HCT116 (cell line): Measurements from ENCODE around the gene THOC2. TPM values are rescaled to one million over a fixed set of nuclear protein-coding genes. Genes with fewer than 3 reads are reported as not detected.

Experiments used
- ATAC-seq: fragments of 200-7000 bp; cut with Tn5 transposase; 2 replicates; pipeline ENCODE4 v1.9.1; 2020; ENCODE audit warnings: mild to moderate bottlenecking, moderate library complexity
- BruUV-seq: library from RNA; stranded (reverse); fragments of 400-500 nt; replicated peaks from 2 replicates; lab custom pipeline; 2021; lab: Mats Ljungman, UMichigan
- CTCF ChIA-PET: fragments of 300-600 bp; sonication (Branson Sonifier 250); formaldehyde crosslinking; loops from one replicate; lab custom pipeline; 2021; ENCODE audit warnings: antibody characterized with exemption; lab: Charles Lee
- POLR2A ChIA-PET: fragments of 300-600, 350-600 bp; sonication (Branson Sonifier 250); formaldehyde crosslinking; loops from one replicate; lab custom pipeline; 2021; ENCODE audit warnings: antibody characterized with exemption; lab: Charles Lee
- RAD21 ChIA-PET, 2 experiments: fragments of 300-600 bp; sonication (Branson Sonifier 250); formaldehyde crosslinking; loops; one replicate each; lab custom pipeline; 2023; ENCODE audit warnings: low total read pairs in 2 of 2; ENCODE audit not compliant: uncharacterized antibody in 2 of 2, unreplicated experiment in 2 of 2, low non-redundant PET in 1 of 2; lab: Charles Lee
- DNase-seq: peaks from one replicate; pipeline ENCODE4 v3.0.0-alpha.2; 2010; ENCODE audit warnings: low read depth, low spot score
- H2AFZ ChIP-seq: fragments of 200-600 bp; shearing (Covaris generic), sonication (generic); 2 replicates; pipeline ENCODE4 v1.6.1; 2017; ENCODE audit warnings: low read depth, mixed run types, mixed read lengths, antibody characterized with exemption, low read length; ENCODE audit not compliant: poor library complexity, severe bottlenecking
- H3K27ac ChIP-seq: 2 replicates; pipeline ENCODE4 v1.5.1; 2012; ENCODE audit warnings: low read depth, low read length
- H3K27me3 ChIP-seq: fragments of 200-600 bp; sonication (generic); 2 replicates; pipeline ENCODE4 v1.6.1; 2016; ENCODE audit warnings: mixed run types, low read length, mixed read lengths; ENCODE audit not compliant: insufficient read depth
- H3K36me3 ChIP-seq, 2 experiments: fragments of 200-500 bp in 1 of 2; fragments of 200-600 bp in 1 of 2; sonication (Bioruptor generic) in 1 of 2; sonication (generic) in 1 of 2; 2 replicates each; pipeline versions ENCODE4 v1.5.1 to v1.6.1; 2014 to 2016; ENCODE audit warnings: low read length in 2 of 2, inconsistent platforms in 1 of 2, mixed read lengths in 1 of 2, mixed run types in 1 of 2; ENCODE audit not compliant: insufficient read depth in 2 of 2, control insufficient read depth in 1 of 2
- H3K4me1 ChIP-seq, 2 experiments: fragments of 200-600 bp in 1 of 2; sonication (generic) in 1 of 2; 2 replicates each; pipeline versions ENCODE4 v1.5.1 to v1.6.1; 2012 to 2017; ENCODE audit warnings: low read length in 2 of 2, inconsistent platforms in 1 of 2, mild to moderate bottlenecking in 1 of 2, mixed read lengths in 1 of 2, mixed run types in 1 of 2, moderate library complexity in 1 of 2; ENCODE audit not compliant: insufficient read depth in 2 of 2, control insufficient read depth in 1 of 2
- H3K4me2 ChIP-seq: fragments of 200-600 bp; sonication (generic); 2 replicates; pipeline ENCODE4 v1.6.1; 2017; ENCODE audit warnings: mixed run types, low read length, mixed read lengths
- H3K4me3 ChIP-seq, 2 experiments: fragments of 200-600 bp in 1 of 2; sonication (generic) in 1 of 2; replicated peaks in 1 of 2; 2 replicates each; pipeline ENCODE4 v1.5.1; 2011 to 2016; ENCODE audit warnings: low read length in 2 of 2, control low read depth in 1 of 2, low read depth in 1 of 2, mild to moderate bottlenecking in 1 of 2, mixed read lengths in 1 of 2, mixed run types in 1 of 2
- H3K79me2 ChIP-seq: fragments of 200-600 bp; sonication (generic); 2 replicates; pipeline ENCODE4 v1.6.1; 2017; ENCODE audit warnings: mild to moderate bottlenecking, mixed run types, low read length, moderate library complexity, mixed read lengths; ENCODE audit not compliant: insufficient read depth
- H3K9ac ChIP-seq: fragments of 200-600 bp; sonication (generic); 2 replicates; pipeline ENCODE4 v1.6.1; 2016; ENCODE audit warnings: low read length, mixed read lengths
- H3K9me2 ChIP-seq: fragments of 200-600 bp; sonication (generic), shearing (Covaris generic); 2 replicates; pipeline ENCODE4 v1.6.1; 2017; ENCODE audit warnings: mixed run types, mild to moderate bottlenecking, moderate library complexity; ENCODE audit not compliant: insufficient read depth
- H3K9me3 ChIP-seq, 2 experiments: fragments of 200-500 bp in 1 of 2; fragments of 200-600 bp in 1 of 2; sonication (Bioruptor generic) in 1 of 2; sonication (generic) in 1 of 2; 2 replicates each; pipeline ENCODE4 v1.6.1; 2014 to 2017; ENCODE audit warnings: low read length in 2 of 2, mixed read lengths in 2 of 2, inconsistent platforms in 1 of 2, low read depth in 1 of 2, mild to moderate bottlenecking in 1 of 2, mixed run types in 1 of 2, moderate library complexity in 1 of 2; ENCODE audit not compliant: control insufficient read depth in 1 of 2, insufficient read depth in 1 of 2
- H4K20me1 ChIP-seq: fragments of 200-600 bp; sonication (generic), shearing (Covaris generic); 2 replicates; pipeline ENCODE4 v1.6.1; 2017; ENCODE audit warnings: mixed run types, mild to moderate bottlenecking, moderate library complexity; ENCODE audit not compliant: insufficient read depth
- CBX3 ChIP-seq: IDR thresholded peaks from 2 replicates; pipeline ENCODE4 v1.6.1; 2012; ENCODE audit warnings: low read depth
- CEBPB ChIP-seq: IDR thresholded peaks from 2 replicates; pipeline ENCODE4 v1.6.1; 2012; ENCODE audit warnings: low read depth
- EGR1 ChIP-seq: IDR thresholded peaks from 2 replicates; pipeline ENCODE4 v1.6.1; 2012; ENCODE audit warnings: low read depth
- EZH2 ChIP-seq: fragments of 200-600 bp; sonication (generic); IDR thresholded peaks from 2 replicates; pipeline ENCODE4 v1.6.1; 2017; ENCODE audit warnings: antibody characterized with exemption, mixed run types
- EZH2phosphoT487 ChIP-seq: fragments of 200-600 bp; IDR thresholded peaks from 2 replicates; pipeline ENCODE4 v1.6.1; 2018; ENCODE audit warnings: antibody characterized with exemption, borderline replicate concordance
- FOSL1 ChIP-seq: IDR thresholded peaks from 2 replicates; pipeline ENCODE4 v1.6.1; 2012; ENCODE audit warnings: low read depth
- JUND ChIP-seq: IDR thresholded peaks from 2 replicates; pipeline ENCODE4 v1.6.1; 2012
- POLR2A ChIP-seq: IDR thresholded peaks from 2 replicates; pipeline ENCODE4 v1.7.0; 2011; ENCODE audit warnings: borderline replicate concordance; ENCODE audit not compliant: insufficient read depth, insufficient read length; ENCODE audit errors: extremely low read depth
- POLR2AphosphoS5 ChIP-seq: IDR thresholded peaks from 2 replicates; pipeline ENCODE4 v1.6.1; 2011; ENCODE audit warnings: mild to moderate bottlenecking, low read depth, low read length, moderate library complexity
- REST ChIP-seq: IDR thresholded peaks from 2 replicates; pipeline ENCODE4 v1.6.1; 2012; ENCODE audit warnings: low read depth
- SIN3A ChIP-seq: IDR thresholded peaks from 2 replicates; pipeline ENCODE4 v1.6.1; 2012; ENCODE audit warnings: low read depth
- SP1 ChIP-seq: IDR thresholded peaks from 2 replicates; pipeline ENCODE4 v1.6.1; 2012; ENCODE audit warnings: low read depth
- SRF ChIP-seq: IDR thresholded peaks from 2 replicates; pipeline ENCODE4 v1.6.1; 2012; ENCODE audit warnings: low read depth
- YY1 ChIP-seq: IDR thresholded peaks from 2 replicates; pipeline ENCODE4 v1.6.1; 2011; ENCODE audit warnings: low read length, low read depth, moderate library complexity, mild to moderate bottlenecking; ENCODE audit not compliant: insufficient replicate concordance; ENCODE audit errors: extremely low read depth
- ZBTB33 ChIP-seq: IDR thresholded peaks from 2 replicates; pipeline ENCODE4 v1.6.1; 2011; ENCODE audit warnings: mild to moderate bottlenecking, low read length, moderate library complexity; ENCODE audit not compliant: insufficient replicate concordance; ENCODE audit errors: extremely low read depth
- ZNF274 ChIP-seq: fragments of 200-500 bp; sonication (Bioruptor generic); IDR thresholded peaks from 2 replicates; pipeline ENCODE4 v1.6.1; 2014; ENCODE audit warnings: mild to moderate bottlenecking, low read depth, low read length, inconsistent platforms
- intact Hi-C: fragments of 100-400 bp; cut with micrococcal nuclease; formaldehyde crosslinking; loops from 2 replicates; pipeline ENCODE4 v1.10.0; 2022
- total RNA-seq: library from RNA; stranded (reverse); gene quantifications from one replicate; pipeline ENCODE4 v1.2.1, GENCODE V29; 2021; ENCODE audit not compliant: unreplicated experiment

Gene THOC2
- total RNA-seq, 1 experiment from 2014 or later, result 85.3 TPM

- H3K9me3 ChIP-seq, result no peaks in the 10 kb centered on the region
- CTCF ChIA-PET, result no interaction called here
- DNase-seq (no peak), ATAC-seq (no peak)
- H3K27me3 ChIP-seq, result no peaks in the 10 kb centered on the region
- no peaks in the 10 kb centered on the region; a peak in 1 of 4 replicates for H3K36me3 ChIP-seq
- H4K20me1 ChIP-seq, result no peaks in the 10 kb centered on the region
- H3K9me2 ChIP-seq, result no peaks in the 10 kb centered on the region
- RAD21 ChIA-PET, result no interaction called here
- H3K27ac ChIP-seq, result no peak overlapping the region
- no peaks in the 10 kb centered on the region for H3K4me1 ChIP-seq
- no peak overlapping the region for H3K4me3 ChIP-seq
- no peak overlapping the region for H2AFZ ChIP-seq
- no TSS peak for BruUV-seq
- POLR2A ChIA-PET, result no interaction called here
- H3K79me2 ChIP-seq, result peaks cover 31% of the 10 kb centered on the region
- no peak overlapping the region for H3K4me2 ChIP-seq
- intact Hi-C loops, result no loop called here
- TF ChIP-seq ZBTB33, result no peak
- TF ChIP-seq JUND, result no peak
- TF ChIP-seq CBX3, result no peak
- TF ChIP-seq POLR2A, result no peak
- TF ChIP-seq POLR2AphosphoS5, result no peak
- no peak for TF ChIP-seq EZH2
- TF ChIP-seq CEBPB, result no peak
- TF ChIP-seq ZNF274, result no peak
- TF ChIP-seq FOSL1, result no peak
- no peak for TF ChIP-seq SRF
- TF ChIP-seq YY1, result no peak
- no peak for TF ChIP-seq SIN3A
- TF ChIP-seq EGR1, result no peak
- TF ChIP-seq SP1, result no peak
- TF ChIP-seq EZH2phosphoT487, result no peak
- TF ChIP-seq REST, result no peak
- H3K9ac ChIP-seq, result no peak overlapping the region
Measured at GRCh38 chrX:123647244-123647643, 85.6 kb downstream of the THOC2 start.
